HL-60/S4 (cell line): ENCODE data around the gene RAB11B.
"Not testable (repeated sequence)": the region's sequence is repeated elsewhere in the genome, so short reads cannot be mapped to it uniquely, and the experiment has no call there.

ENCODE experiments used
- in situ Hi-C: fragments of 300-500 bp; cut with MboI; formaldehyde crosslinking; loops from 2 replicates; pipeline ENCODE4 v1.14.3; 2022; ENCODE audit warnings: low sequenced_read_pairs

Gene RAB11B

DNA sequence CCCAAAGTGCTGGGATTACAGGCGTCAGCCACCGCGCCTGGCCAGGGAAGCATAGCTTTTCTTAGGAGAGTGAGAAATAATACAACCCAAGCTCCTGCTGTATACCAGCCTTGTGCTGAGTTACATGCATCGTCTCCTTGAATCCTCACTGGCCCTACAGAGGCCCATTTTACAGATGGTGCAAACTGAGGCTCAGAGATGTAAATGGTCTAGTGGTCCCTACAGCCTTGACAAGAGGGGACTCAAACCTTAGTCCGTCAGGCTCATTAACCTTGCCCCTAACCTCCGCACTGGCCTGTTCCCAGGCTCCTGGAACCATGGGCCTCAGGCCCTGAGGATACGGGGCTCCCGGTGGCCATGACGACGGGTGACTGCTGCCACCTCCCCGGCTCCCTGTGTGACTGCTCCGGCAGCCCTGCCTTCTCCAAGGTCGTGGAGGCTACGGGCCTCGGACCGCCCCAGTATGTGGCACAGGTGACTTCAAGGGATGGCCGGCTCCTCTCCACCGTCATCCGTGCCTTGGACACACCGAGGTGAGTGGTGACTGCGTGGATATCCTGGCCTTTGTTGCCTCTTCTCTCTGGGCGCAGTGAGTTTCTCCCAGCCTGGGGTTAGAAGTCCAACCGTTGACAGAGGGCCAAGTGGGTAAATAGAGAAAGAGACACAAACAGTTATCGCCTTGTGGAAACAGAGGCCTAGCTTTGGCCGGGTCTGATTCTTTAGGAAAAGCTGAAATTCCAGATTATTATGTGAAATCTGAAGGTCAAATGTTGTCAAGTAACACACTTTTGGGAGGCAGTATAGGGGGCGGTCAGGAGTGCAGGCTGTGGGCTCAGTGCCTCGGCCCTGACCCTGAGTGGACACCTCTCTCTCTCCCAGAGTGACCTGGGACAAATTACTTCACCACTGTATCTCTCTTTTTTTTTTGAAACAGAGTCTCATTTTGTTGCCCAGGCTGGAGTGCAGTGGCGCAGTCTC, 31.6 kb downstream of the RAB11B start:
- in situ Hi-C loops = no loop called here

DNA sequence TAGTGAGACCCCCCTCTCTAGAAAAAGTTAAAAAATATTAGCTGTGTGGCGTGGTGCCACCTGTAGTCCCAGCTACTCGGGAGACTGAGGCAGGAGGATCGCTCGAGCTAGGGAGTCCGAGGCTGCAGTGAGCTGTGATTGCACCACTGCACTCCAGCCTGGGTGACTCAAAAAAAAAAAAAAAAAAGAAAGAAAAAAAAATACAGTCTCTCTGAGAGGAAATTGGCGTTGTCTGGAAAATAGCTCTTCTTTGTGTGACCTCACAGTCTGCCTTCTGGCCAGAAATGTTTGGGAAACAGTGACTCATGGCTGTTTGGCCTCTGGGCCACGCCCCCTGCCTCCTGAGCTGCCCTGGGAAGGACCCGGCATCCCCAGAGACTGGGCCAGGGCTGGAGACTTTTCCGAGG, 33.7 kb downstream of the RAB11B start:
- in situ Hi-C loops = no loop called here

DNA sequence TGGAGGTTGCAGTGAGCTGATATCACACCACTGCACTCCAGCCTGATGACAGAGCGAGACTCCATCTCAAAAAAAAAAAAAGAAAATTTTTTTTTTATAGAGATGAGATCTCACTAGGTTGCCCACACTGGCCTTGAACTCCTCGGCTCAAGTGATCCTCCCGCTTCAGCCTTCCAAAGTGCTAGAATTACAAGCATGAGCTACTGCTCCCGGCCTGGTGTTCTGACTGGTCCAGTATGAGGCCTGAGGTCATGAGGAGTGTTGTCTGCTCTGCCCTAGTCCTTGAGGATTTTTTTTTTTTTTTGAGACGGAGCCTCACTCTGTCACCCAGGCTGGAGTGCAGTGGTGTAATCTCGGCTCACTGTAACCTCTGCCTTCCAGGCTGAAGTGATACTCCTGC, 35.2 kb downstream of the RAB11B start:
- in situ Hi-C loops = not testable (repeated sequence)

DNA sequence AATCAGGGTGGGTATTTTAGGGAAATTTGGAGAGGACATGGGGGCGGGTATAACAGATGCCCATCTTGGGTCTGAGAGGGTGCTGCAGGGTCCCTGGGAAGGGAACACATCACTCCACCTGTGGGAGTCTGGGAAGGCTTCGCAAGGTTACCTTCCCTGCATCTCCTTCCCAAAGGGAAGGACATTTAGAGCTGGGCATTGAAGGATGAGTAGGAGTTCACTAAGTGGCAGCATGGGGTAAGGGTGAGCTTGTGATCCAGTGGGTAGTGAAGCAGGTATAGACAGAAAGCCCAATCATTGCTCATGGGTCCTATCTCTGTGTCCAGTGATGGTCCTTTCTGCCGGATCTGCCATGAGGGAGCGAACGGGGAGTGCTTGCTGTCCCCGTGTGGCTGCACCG, 36.1 kb downstream of the RAB11B start:
- in situ Hi-C loops = no loop called here

DNA sequence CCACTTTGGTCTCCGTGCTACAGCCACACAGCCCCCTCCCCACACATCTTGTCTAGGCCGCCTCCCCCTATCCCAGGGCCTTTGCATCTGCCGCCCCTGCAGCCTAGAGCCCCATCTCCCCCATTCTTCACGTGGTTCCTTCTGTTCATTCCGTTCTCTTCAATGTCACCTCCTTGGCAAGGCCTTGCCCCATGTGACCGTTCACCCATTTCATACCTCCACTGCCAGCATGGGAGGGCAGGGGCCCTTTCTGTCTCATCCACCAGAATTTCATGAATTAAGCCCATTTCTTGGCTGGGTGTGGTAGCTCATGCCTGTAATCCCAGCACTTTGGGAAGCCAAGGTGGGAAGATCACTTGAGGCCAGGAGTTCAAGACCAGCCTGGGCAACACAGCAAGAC, 38.9 kb downstream of the RAB11B start:
- in situ Hi-C loops = no loop called here

DNA sequence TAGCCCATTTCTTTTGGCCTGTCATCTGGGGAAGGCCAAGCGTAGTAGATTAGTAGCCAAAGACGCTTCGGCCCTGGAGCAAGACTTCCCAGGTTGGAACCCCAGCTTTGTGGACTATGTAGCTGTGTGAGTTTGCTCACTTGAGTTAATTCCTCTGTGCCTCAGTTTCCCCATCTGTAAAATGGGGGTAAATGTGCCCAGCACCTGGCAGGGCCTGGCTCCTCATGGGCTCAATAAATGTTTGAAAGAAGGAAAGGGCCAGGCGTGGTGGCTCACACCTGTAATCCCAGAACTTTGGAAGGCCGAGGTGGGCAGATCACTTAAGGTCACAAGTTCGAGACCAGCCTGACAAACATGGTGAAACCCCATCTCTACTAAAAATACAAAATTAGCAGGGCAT, 39.7 kb downstream of the RAB11B start:
- in situ Hi-C loops = no loop called here

DNA sequence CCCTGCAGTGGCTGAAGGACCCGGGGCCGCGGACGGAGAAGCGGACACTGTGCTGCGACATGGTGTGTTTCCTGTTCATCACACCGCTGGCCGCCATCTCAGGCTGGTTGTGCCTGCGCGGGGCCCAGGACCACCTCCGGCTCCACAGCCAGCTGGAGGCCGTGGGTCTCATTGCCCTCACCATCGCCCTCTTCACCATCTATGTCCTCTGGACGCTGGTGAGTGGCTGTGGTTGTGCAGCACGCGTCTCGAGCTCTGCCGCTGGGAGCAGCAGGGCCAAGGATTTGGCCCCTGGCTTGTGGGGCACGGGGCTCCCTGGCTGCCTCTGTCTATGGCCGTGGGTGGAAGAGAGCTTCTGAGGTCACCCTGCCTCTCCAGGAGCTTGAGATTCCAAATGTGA, 40.5 kb downstream of the RAB11B start:
- in situ Hi-C loops = no loop called here

DNA sequence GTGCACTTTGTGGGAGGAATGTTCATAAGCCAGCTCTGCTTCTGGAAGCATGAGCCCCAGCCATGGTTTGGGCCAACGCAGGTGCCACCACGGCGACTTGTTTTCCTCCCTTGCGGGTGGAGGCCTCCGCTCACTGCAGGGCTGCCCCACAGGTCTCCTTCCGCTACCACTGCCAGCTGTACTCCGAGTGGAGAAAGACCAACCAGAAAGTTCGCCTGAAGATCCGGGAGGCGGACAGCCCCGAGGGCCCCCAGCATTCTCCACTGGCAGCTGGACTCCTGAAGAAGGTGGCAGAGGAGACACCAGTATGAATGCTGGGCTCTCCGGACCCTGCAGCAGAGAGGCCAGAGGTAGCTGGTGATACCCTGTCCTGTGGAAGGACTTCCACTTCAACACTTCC, 48.1 kb downstream of the RAB11B start:
- in situ Hi-C loops = no loop called here

DNA sequence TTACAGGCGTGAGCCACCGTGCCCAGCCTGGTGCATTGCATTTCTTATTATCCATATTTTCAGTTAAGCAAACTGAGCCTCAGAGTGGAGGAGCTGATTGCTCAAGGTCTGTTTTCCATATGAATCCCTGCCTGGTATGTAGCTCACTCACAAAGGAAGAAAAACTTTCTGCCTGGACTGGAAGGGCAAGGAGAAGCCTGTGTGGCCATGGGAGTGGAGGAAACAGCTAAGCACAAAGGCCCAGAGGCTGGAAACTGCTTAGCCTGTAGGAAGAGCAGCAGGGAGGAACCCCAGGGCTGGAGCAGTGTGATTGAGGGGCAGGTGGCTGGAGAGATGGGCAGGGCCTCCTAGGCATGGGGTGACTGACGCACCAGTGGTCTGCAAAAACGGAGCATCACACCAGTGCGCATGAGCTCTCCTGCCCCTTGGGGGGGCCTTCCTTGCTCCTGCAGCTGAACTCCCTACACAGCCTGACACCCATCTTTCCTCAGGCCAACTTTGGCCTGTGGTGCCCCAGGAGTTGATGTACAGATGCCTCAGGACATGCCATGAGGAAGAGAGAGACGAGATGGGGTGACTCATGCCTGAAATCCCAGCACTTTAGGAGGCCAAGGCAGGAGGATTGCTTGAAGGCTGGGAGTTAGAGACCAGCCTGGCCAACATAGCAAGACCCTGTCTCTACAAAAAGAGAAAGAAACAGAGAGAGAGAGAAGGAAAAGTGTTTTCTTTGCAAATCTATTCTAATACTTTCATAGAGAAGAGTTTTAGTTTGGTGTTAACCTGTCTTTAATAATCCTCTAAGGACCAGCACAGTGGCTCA, 51.8 kb downstream of the RAB11B start:
- in situ Hi-C loops = no loop called here

DNA sequence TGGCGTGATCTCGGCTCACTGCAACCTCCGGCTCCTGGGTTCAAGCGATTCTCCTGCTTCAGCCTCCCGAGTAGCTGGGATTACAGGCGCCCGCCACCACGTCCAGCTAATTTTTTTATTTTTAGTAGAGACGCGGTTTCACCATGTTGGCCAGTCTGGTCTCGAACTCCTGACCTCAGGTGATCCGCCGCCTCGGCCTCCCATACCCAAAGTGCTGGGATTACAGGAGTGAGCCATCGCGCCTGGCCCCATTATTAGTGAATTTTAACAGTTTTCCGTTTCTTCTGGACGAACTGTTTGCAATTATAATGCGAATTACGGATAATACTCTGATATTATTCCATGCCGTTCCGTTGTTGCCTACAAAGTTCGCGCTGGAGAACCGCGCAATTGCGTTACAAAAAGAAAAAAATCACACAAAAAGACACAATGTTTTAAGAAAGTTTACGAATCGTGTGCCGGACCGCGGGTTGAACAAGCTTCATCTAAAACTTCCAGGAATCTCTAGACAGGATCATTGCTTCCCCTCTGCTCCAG, 54.0 kb downstream of the RAB11B start:
- in situ Hi-C loops = not testable (repeated sequence)

DNA sequence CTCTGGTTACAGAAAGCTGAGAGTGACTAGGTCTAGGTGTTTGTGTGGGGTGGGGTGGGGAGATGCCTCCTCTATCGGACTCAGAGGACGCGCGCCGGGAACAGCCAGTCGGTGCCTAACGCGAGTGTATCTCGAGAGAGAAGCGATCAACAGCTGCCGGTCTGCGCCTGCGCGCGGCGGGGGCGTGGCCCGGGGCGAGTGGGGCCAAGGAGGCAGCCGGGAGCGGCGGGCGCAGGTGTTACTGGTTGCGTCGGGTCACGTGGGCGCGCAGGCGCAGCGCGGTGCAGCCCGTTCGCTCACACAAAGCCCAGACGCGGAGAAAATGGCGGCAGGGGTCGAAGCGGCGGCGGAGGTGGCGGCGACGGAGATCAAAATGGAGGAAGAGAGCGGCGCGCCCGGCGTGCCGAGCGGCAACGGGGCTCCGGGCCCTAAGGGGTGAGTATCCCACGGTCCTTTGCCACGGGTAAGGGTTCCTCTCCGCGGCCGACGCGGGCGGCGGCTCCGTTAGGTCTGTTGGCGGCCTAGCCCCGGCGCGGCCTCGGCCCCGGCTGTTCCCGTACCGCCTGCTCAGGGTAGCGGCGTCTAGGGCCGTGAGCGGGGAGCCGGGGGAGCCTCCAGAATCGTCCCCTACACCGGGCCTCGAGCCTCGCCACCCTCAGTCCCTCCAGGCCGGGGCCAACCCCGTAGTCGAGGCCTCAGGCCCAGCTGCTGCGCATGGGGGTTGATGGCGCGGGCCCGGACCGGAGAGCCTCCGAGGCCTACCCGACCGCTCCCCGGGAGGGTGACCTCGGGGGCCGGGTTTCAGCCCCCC, 54.7 kb downstream of the RAB11B start, which contains the start of gene HNRNPM:
TSS of gene HNRNPM (plus strand) at position 299 of the 811 bp plus-strand sequence. CDS start at position 323, 24 bp downstream.
- in situ Hi-C loops = no loop called here

DNA sequence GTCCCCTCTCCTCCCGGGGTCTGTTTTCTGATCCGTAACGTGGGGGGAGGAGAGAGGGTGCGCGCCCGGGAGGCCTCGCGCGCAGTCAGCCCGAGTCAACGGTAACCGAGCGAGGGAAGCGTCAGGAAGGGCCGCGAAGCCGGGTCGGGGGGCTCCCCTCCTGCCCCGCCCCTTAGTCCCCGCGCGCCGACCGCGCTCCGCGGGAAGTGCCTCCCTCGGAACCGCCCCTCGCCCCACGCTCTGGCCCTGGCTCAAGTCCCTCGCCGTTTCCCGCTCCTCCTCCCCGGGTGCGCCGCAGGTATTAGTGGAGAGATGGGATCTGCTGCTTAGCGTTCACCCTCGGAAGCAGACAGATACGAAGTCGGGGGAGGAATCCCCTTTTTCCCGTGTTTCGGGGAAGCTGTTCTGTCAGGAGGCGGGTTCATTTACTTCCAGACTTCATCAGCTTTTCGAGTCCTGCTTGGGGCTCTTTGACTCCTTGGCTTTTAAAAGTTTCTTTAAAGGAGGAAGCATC, 55.4 kb downstream of the RAB11B start:
- in situ Hi-C loops = no loop called here

DNA sequence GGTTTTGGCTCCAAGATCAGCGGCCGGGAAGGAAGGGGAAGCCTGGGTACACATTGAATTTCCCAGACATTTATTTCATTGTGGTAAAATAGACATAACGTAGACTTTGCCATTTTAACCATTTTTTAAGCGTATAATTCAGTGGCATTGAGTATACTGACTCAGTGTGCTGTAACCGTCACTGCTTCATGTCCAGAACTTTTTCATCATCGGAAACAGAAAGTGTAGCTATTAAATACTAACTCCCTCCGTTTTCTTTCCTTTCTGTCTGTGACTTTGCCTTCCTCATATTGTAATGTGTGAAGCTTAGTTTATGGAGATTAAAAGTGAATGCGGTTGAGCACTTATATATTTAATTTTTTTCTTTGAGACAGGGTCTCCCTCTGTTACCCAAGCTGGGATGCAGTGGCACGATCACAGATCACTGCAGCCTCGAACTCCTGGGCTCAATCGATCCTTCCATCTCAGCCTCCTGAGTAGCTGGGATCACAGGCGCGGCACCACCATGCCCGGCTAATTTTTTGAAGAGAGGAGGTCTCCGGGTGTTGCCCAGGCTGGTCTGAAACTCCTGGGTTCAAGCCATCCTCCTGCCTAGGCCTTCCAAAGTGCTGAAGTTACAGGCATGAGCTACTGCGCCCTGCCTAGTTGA, 56.0 kb downstream of the RAB11B start:
- in situ Hi-C loops = no loop called here

DNA sequence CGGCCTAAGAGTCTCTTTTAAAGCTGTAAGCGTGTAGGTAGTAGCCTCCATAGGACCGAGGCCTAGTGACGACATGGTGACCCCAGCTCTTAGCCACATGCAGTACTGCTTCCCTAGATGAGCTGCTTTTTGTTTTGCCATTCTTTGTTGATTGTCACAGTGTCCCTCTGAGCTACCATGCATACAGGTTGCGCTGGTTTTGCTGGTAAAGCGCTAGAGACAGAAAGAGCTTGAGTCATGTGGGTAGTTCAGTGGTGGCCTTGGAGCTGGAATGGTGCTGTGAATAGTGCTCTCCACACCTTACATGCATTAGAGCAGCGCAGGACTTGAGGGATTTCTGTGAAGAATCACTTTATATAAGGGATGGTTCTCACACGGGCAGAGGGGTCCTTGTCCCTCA, 59.7 kb downstream of the RAB11B start:
- in situ Hi-C loops = no loop called here

DNA sequence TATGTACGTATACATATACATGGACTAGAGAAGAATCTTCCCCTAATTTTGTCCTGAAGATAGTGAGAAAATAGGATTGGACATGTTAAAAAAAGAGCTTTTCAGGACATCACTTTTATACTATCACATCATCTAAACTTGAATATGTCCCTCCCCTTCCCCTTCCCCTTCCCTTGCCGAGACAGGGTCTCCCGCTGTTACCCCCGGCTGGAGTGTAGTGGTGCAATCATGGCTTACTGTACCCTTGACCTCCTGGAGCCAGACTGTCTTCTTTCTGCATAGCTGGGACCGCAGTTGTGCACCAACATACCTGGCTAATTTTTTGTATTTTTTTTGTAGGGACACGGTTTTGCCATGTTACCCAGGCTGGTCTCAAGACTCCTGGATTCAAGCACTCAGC, 61.2 kb downstream of the RAB11B start:
- in situ Hi-C loops = no loop called here

DNA sequence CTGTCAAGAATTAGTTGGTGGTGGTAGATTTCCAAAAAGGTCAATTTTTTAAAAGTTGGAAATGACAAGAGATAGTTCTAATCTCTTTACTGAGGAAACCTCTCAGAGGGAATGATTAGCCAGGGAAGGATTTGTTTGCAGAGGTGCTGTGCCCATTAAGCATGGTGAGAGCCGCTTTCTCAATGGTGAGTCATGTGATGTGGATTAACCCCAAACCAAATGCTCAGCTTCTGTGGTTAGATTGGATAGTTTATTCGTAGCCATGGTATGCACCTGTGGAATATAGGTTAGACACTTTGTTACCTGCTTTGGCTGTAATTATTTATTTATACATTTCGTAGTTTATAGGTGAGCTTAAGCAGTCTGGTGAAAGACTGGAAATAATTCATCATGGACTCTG, 61.7 kb downstream of the RAB11B start:
- in situ Hi-C loops = no loop called here

DNA sequence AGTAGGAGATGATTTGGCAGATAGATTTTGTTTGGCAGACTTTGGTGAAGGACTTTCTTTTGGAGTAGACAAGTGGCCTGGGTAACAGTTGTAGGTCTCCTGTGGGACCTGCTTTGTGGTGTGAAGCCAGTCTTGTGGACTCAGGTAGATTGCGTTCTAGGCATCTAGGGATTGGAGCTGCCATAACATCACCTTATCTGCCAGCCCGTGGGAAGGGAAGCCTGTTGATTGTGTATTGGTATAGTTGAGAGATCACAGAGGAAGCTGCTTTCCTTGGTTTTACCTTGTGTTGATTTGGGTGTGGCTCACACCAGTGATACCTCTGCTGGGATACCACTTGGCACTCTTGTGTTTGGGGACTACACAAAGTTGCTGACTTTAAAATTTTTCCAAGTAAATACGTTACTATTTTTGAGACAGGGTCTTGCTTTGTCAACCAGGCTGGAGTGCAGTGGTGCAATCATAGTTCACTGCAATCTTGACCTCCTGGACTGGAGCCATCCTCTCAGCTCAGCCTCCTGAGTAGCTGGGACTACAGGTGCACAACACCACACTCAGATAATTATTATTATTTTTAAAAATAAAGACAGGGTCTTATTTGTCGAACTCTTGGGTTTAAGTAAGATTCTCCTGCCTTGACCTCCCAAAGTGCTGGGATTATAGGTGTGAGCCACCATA, 62.4 kb downstream of the RAB11B start:
- in situ Hi-C loops = no loop called here

DNA sequence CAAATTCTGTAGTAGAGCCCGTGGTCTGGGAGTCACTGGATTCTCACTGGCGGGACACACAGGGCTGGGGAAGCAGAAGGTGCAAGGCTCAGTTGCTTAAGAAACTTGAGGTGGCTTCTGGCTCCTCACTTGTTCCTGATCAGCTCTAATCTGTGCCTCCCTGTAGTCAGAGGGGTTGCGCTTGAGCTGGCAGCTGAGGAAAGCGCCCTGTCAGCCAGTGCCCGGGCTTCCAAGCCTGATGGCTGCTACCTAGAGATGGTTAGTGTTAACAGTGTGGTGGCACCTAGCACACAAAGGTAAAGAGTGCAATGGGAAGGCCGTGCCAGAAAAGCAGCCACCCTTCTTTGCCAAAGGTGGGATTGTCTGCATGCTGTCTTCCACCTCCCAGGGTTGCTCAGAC, 63.5 kb downstream of the RAB11B start:
- in situ Hi-C loops = no loop called here
